Left colon (tissue), 2 donors: ENCODE results near the gene GAL. TPM values are rescaled to one million over a fixed set of nuclear protein-coding genes. Genes with fewer than 3 reads are reported as not detected.
A peak's percentile ranks its signal among the peaks of the same experiment; 100 is the strongest.
"Not testable (repeated sequence)": the region's sequence is repeated elsewhere in the genome, so short reads cannot be mapped to it uniquely, and the experiment has no call there.

Source experiments
- ATAC-seq: fragments of 200-7000 bp; cut with Tn5 transposase; one replicate; pipeline ENCODE4 v1.9.1; 2020; ENCODE audit warnings: mild to moderate bottlenecking, moderate library complexity
- DNase-seq, 2 donors: peaks; one replicate each; pipeline ENCODE4 v3.0.0-alpha.2; 2020
- intact Hi-C, 2 donors: fragments of 100-400 bp; cut with DNase I in 1 of 2; cut with micrococcal nuclease in 1 of 2; formaldehyde crosslinking; loops; one replicate each; pipeline versions ENCODE4 v1.11.2 to v1.14.0; 2022; cut with DNase I, micrococcal nuclease
- long read RNA-seq: library from polyadenylated mRNA; unstranded; transcript quantifications from one replicate; pipeline ENCODE4 v2.0.0, GENCODE V29; 2021
- total RNA-seq, 2 donors: library from RNA; stranded (reverse); fragmentation: NEBNext Ultra II Directional; extraction: Animal tissue kit (Norgen Biotek cat#: 25700); gene quantifications; one replicate each; pipeline ENCODE4 v1.2.1, GENCODE V29; 2021
- donor health status: DM: no; HTN: no; CAD: no.
- donor health status: DM: yes; HTN: yes; CAD: no.

The GAL gene, protein sequence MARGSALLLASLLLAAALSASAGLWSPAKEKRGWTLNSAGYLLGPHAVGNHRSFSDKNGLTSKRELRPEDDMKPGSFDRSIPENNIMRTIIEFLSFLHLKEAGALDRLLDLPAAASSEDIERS
- total RNA-seq = 1 to 10 TPM; 1.1 to 1.5 TPM
- long read RNA-seq, partial matches to known transcripts = 0 of 3 reads
- long read RNA-seq, other reads (novel, unspliced or antisense) = 0 of 3 reads

DNA sequence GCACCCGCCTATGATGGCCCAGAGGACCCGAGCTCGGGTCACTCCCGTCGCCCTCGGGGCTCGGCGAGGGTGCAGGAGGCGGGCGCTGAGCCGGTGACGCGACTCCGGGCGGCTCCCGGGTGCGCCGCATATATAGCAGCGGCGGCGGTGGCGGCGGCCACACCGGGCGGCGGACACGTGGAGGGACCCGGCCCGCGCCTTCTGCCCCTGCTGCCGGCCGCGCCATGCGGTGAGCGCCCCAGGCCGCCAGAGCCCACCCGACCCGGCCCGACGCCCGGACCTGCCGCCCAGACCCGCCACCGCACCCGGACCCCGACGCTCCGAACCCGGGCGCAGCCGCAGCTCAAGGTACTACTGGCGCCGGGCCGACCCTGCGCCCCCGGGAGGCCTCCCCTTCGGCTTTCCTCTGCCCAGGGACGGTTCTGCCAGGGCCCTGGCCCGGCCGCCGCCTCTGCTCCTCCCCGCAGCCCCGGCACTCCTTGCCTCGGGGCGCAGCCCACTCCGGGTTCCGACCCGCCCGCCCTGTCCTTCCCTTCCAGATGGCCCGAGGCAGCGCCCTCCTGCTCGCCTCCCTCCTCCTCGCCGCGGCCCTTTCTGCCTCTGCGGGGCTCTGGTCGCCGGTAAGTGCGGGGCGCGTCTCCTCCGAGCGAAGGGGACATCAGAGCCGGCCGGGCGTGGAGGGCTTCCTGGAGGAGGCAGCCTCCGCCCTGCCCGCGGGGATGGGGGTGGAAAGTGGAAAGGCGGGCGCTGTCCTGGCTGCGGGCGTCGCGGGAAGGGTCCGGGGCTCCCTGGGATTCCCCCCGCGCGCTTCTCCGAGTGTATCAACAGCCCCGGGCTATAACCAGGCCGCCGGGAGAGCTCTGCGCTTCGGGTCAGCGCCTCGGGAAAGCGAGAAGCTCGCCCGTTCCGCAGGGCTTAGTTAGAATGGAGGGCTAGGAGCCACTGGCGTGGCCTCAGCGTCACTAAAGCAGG lies at the start of gene GAL:
Gene GAL (plus strand): TSS at position 160 of the 972 bp plus-strand sequence. CDS start 380 bp downstream, at position 540.
- DNase-seq (peak in 1 of 2 donors; percentile 22), ATAC-seq (peak; percentile 91)
- intact Hi-C loops = no loop called here

- ATAC-seq, intact Hi-C loops, DNase-seq: not testable (repeated sequence)
These were observed 49.7 kb upstream of the GAL start for GRCh38 chr11:68634606-68635005.

DNA sequence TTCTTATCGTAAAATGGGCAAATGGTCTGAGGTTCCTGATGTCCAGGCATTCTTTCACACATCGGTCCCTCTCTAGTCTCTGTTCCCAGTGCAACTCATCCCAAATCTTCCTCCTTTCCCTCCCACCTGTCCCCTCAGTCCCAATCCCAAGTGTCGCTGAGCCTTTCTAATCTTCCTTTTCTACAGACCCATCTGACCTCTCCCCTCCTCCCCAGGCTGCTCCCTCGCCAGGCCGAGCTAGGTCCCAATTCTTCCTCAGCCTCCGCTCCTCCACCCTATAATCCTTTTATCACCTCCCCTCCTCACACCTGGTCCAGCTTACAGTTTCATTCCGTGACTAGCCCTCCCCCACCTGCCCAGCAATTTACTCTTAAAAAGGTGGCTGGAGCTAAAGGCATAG lies 49.2 kb upstream of the GAL start:
- DNase-seq, intact Hi-C loops, ATAC-seq: not testable (repeated sequence)

- DNase-seq, ATAC-seq, intact Hi-C loops: not testable (repeated sequence)
These were observed 48.5 kb upstream of the GAL start for GRCh38 chr11:68635883-68636282.

- intact Hi-C loops, ATAC-seq, DNase-seq: not testable (repeated sequence)
These were observed 45.0 kb upstream of the GAL start for GRCh38 chr11:68639322-68639721.

- intact Hi-C loops = no loop called here
- no peak for ATAC-seq
- no peak for DNase-seq
These were observed 42.5 kb upstream of the GAL start for GRCh38 chr11:68641880-68642279.

- no peak for DNase-seq
- intact Hi-C loops = no loop called here
- no peak for ATAC-seq
These were observed 40.8 kb upstream of the GAL start for GRCh38 chr11:68643585-68643984.

DNA sequence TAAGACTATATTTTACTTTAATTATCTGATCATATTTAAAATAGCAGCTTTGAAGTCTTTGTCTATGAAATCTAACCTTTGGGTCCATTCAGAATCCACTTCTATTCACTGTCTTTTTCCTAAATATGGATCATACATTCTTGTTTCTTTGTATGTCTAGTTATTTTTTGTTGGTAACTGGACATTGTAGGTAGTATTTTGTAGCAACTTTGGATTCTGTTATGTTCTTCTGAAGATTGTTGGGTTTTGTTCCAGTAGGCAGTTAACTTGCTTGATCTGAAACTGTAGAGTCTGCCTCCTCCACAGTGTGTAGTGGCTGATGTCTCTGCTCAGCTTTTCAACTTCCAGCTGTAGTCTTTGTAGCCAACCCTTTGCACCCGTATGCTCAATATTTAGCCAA lies 37.5 kb upstream of the GAL start:
- ATAC-seq (no peak), DNase-seq (no peak)
- intact Hi-C loops = no loop called here

DNA sequence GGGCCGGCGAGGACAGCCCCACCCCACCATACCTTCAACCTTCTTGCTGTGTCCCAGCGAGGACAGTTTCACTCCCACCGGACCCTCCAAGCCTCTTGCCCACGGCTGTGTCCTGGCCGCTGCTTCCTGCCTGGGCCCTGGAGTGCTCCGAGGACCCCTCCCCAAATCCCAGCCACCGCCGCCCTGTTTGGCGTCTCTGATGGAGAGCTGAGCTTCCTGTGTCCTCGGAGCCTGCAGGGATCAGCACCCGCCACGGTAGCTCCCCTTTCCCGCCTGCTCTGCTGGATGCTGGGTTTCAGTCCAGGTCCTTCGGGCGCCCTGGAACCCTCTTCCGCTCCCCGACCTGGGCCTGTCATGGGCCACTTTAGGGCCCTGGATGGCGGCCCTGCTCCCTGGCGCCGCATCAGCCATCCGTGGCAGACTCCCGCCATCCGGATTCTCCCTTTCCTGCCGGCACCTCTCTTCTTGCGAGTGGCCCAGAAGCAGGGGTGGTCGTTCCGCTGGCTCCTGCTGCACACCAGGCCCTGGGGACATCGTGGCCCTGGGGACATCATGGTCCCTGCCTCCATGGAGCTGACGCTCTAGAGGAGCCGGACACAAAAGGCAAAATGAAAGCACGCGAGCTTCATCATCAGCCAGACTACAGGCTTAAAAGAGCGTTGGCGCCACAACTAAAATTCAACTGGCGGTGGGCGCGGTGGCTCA lies 34.3 kb upstream of the GAL start:
- intact Hi-C loops = no loop called here
- DNase-seq = no peak
- no peak for ATAC-seq

GRCh38 chr11:68650801-68651200 lies 33.5 kb upstream of the GAL start:
- ATAC-seq = no peak
- no peak for DNase-seq
- intact Hi-C loops = no loop called here

- ATAC-seq (no peak), DNase-seq (no peak)
- intact Hi-C loops = no loop called here
These were observed 32.9 kb upstream of the GAL start for GRCh38 chr11:68651208-68651984.

GRCh38 chr11:68651985-68652682 lies 32.2 kb upstream of the GAL start:
- no peak for DNase-seq
- ATAC-seq = no peak
- intact Hi-C loops = no loop called here

DNA sequence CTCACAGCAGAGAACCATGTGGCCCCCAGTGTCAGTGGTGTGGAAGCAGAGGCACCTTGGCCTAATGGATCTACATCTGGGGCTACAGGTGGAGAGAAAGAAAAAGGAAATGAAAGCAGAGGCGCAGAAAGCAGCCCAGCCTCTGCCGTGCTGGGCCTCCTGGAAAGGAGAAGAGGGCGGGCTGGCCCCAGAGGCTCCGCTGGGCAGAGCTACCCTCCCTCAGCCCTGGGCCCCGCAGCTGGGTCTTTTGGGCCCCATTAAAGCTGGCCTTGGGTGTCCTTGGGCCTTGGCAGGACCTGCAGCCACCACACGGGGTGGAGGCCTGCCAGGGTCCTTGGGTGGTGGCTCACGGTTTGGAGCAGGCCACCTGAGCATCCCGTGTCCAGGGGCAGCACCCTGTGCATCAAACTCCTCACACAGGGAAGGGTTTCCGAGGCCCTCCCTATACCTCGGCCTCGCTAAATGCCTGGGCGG lies 31.6 kb upstream of the GAL start:
- no peak for DNase-seq
- no peak for ATAC-seq
- intact Hi-C loops = no loop called here

DNA sequence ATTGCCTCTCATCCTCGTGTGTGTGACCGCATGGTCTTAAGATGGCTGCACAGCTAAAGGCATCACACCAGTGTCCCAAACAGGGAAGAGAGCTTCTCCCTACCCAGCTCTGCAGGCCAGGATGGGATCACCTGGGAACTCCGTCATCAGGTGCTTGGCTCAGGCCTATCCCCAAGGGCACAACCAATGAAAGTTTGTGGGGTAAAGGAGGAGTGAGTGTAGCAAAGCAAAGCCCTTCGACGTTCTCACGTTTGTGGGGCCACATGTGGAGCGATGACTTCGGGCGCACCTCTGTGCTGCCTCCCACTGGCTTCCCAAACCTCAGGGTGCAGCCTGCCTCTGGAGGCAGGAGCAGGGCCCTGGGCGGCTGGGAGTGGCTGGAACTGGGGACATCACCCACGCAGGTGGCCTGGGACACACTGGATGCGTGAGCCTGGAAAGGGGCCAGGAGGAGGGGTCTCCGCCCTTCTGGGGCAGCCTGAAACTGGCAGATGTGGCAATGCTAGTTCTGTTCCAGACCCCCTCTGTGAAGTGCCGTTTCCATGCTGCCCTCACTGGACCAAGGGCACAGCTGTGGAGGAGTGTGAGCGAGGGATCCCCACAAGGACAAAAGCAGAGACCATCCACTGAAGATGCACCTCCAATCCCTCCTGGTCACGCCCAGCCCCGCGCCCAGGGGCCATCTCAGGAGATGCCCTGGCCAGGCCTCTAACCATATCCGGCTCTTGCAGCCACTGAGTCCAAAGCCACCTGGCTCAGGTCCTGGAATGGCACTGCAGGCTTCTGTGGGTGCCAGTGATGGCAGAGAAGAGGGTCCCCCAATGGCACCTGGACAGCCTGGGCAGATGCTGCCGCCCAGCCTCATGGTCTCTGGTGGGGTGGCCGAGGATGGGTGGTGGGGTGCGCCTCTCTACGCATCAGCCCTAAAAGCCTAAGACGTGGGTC lies 30.6 kb upstream of the GAL start:
- ATAC-seq (no peak), DNase-seq (no peak)

DNA sequence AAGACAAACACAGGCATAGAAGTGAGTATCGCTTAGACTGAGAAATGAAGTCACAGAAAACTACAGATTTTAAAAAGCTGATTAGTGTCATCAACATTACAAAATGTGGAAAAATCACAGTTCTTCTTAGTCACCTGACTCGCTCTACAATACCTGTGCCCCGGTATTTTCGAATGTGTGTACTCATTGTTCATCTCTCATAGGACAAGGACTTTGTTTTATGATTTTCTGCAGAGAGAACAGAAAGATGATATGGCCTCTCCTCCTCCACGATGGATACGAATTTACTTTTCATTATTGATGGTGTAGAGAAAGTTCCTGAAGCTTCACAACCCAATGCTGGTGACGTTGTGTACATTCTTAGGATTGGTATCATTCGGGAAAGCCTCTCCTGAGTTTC lies 29.4 kb upstream of the GAL start:
- ATAC-seq (no peak), DNase-seq (no peak)
- intact Hi-C loops = no loop called here

More for the DNA sequence above, 30.6 kb upstream of the GAL start:
- intact Hi-C loops = no loop called here

DNA sequence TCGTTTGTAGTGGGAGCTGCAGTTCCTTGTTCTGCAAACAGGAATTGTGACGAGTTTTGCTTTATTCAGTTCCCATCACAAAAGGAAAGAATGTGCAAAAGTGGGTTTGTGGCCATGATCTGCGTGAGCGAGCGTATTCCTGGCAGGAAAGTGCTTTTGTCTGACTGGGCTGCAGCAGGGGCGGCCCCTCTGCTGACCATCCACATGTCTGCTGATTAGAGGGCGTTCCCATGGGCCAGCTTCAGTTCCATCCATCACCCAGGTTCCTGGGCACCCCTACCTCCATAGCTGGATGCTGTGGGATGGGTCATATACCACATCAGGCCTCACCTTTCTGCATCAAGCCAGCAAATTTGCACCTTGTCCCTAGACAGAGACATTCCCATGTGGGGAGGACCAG lies 28.9 kb upstream of the GAL start:
- intact Hi-C loops = no loop called here

GRCh38 chr11:68655806-68656205 lies 28.5 kb upstream of the GAL start:
- DNase-seq = no peak
- ATAC-seq = no peak
- intact Hi-C loops = no loop called here

More for the DNA sequence above, 28.9 kb upstream of the GAL start:
- no peak for ATAC-seq
- DNase-seq = no peak
